OCI-LY3 (cell line): ENCODE results near the gene SLC35B2.

Source experiments
- CTCF ChIP-seq: fragments of 200-600, 300-600 bp; sonication (generic); IDR thresholded peaks from 2 replicates; pipeline ENCODE4 v1.5.1; 2014; ENCODE audit warnings: antibody characterized with exemption, low read length, low read depth
- EZH2phosphoT487 ChIP-seq: fragments of 200-600 bp; shearing (Covaris generic); IDR thresholded peaks from 2 replicates; pipeline ENCODE4 v1.6.1; 2018; ENCODE audit warnings: antibody characterized with exemption, mixed run types, low read depth

- TF ChIP-seq CTCF: no peak
- no peak for TF ChIP-seq EZH2phosphoT487
Observed at GRCh38 chr6:44238687-44239350, 18.5 kb downstream of the SLC35B2 start.
